IMR-90 (cell line): Measurements from ENCODE around the gene SYNE1. TPM values are rescaled to one million over a fixed set of nuclear protein-coding genes. Genes with fewer than 3 reads are reported as not detected.

Experiments
- ATAC-seq: fragments of 200-7000 bp; cut with Tn5 transposase; 2 replicates; pipeline ENCODE4 v1.9.1; 2020; ENCODE audit warnings: low read depth, mild to moderate bottlenecking, moderate library complexity
- BruUV-seq: library from RNA; stranded (reverse); fragments of 400-500 nt; replicated peaks from 2 replicates; lab custom pipeline; 2021; lab: Mats Ljungman, UMichigan
- CTCF ChIA-PET: fragments of 300-600 bp; formaldehyde crosslinking; extraction: SDS; loops from one replicate; lab custom pipeline; 2021; ENCODE audit warnings: antibody characterized with exemption; lab: Yijun Ruan, JAX
- POLR2A ChIA-PET: fragments of 300-600 bp; sonication (Branson Sonifier 250); formaldehyde crosslinking; loops from one replicate; lab custom pipeline; 2022; ENCODE audit warnings: antibody characterized with exemption; ENCODE audit not compliant: unreplicated experiment; lab: Charles Lee
- DNase-seq: peaks from one replicate; pipeline ENCODE4 v3.0.0; 2013
- H2AFZ ChIP-seq: replicated peaks from 2 replicates; pipeline ENCODE3; 2013; ENCODE audit warnings: low read length, mild to moderate bottlenecking; ENCODE audit not compliant: poor library complexity
- H2AK5ac ChIP-seq: 2 replicates; pipeline ENCODE4 v1.6.1; 2013; ENCODE audit warnings: low read depth, low read length, inconsistent platforms
- H2AK9ac ChIP-seq: replicated peaks from 2 replicates; pipeline ENCODE3; 2013; ENCODE audit warnings: mild to moderate bottlenecking, low read depth, low read length, moderate library complexity; ENCODE audit not compliant: poor library complexity
- H2BK120ac ChIP-seq: 2 replicates; pipeline ENCODE4 v1.6.1; 2013; ENCODE audit warnings: low read depth, low read length, inconsistent platforms
- H2BK15ac ChIP-seq: 3 replicates; pipeline ENCODE4 v1.6.1; 2013; ENCODE audit warnings: low read depth, low read length, inconsistent platforms
- H2BK20ac ChIP-seq: 2 replicates; pipeline ENCODE4 v1.6.1; 2013; ENCODE audit warnings: low read depth, mild to moderate bottlenecking, inconsistent platforms, low read length, moderate library complexity
- H2BK5ac ChIP-seq: 2 replicates; pipeline ENCODE4 v1.6.1; 2013; ENCODE audit warnings: mild to moderate bottlenecking, low read depth, low read length, inconsistent platforms; ENCODE audit not compliant: poor library complexity, severe bottlenecking
- H3K14ac ChIP-seq: replicated peaks from 2 replicates; pipeline ENCODE4 v1.6.1; 2013; ENCODE audit warnings: low read depth, low read length, inconsistent platforms
- H3K18ac ChIP-seq: 2 replicates; pipeline ENCODE4 v1.6.1; 2013; ENCODE audit warnings: low read depth, low read length, control low read depth
- H3K23ac ChIP-seq: 2 replicates; pipeline ENCODE4 v1.6.1; 2013; ENCODE audit warnings: low read depth, low read length, inconsistent platforms
- H3K27ac ChIP-seq: 2 replicates; pipeline ENCODE4 v1.5.1; 2013; ENCODE audit warnings: mild to moderate bottlenecking, control low read depth, low read length; ENCODE audit not compliant: insufficient read depth
- H3K27me3 ChIP-seq: 2 replicates; pipeline ENCODE4 v1.6.1; 2013; ENCODE audit warnings: low read length; ENCODE audit not compliant: control insufficient read depth, insufficient read depth
- H3K36me3 ChIP-seq: 2 replicates; pipeline ENCODE4 v1.6.1; 2013; ENCODE audit warnings: low read length, mixed read lengths; ENCODE audit not compliant: control insufficient read depth, insufficient read depth
- H3K4ac ChIP-seq: 2 replicates; pipeline ENCODE4 v1.6.1; 2013; ENCODE audit warnings: low read depth, low read length, inconsistent platforms
- H3K4me1 ChIP-seq: 2 replicates; pipeline ENCODE4 v1.6.1; 2013; ENCODE audit warnings: low read length, mixed read lengths; ENCODE audit not compliant: control insufficient read depth, insufficient read depth
- H3K4me2 ChIP-seq: 2 replicates; pipeline ENCODE4 v1.6.1; 2013; ENCODE audit warnings: low read depth, mild to moderate bottlenecking, control low read depth, low read length, moderate library complexity
- H3K4me3 ChIP-seq: 2 replicates; pipeline ENCODE4 v1.5.1; 2013; ENCODE audit warnings: low read depth, mild to moderate bottlenecking, control low read depth, low read length, moderate library complexity; ENCODE audit not compliant: insufficient read depth
- H3K56ac ChIP-seq: 2 replicates; pipeline ENCODE4 v1.6.1; 2013; ENCODE audit warnings: low read length, inconsistent platforms; ENCODE audit not compliant: insufficient read depth; ENCODE audit errors: extremely low read depth
- H3K79me1 ChIP-seq, 2 experiments: 2 replicates each; pipeline ENCODE4 v1.6.1; 2013; ENCODE audit warnings: low read length in 2 of 2, inconsistent platforms in 1 of 2, low read depth in 1 of 2
- H3K9ac ChIP-seq: 2 replicates; pipeline ENCODE4 v1.6.1; 2013; ENCODE audit warnings: low read depth, low read length, control low read depth
- H3K9me1 ChIP-seq: 2 replicates; pipeline ENCODE4 v1.6.1; 2013; ENCODE audit warnings: low read length, inconsistent platforms; ENCODE audit not compliant: insufficient read depth
- H3K9me3 ChIP-seq: 2 replicates; pipeline ENCODE4 v1.6.1; 2013; ENCODE audit warnings: low read length; ENCODE audit not compliant: control insufficient read depth, insufficient read depth
- H4K20me1 ChIP-seq: 2 replicates; pipeline ENCODE4 v1.6.1; 2013; ENCODE audit warnings: low read length, inconsistent platforms; ENCODE audit not compliant: insufficient read depth
- H4K5ac ChIP-seq: 2 replicates; pipeline ENCODE4 v1.6.1; 2013; ENCODE audit warnings: mild to moderate bottlenecking, low read depth, low read length, control low read depth
- H4K8ac ChIP-seq, 2 experiments: 2 replicates each; pipeline ENCODE4 v1.6.1; 2013; ENCODE audit warnings: low read depth in 2 of 2, low read length in 2 of 2, control low read depth in 1 of 2, inconsistent platforms in 1 of 2
- H4K91ac ChIP-seq: 2 replicates; pipeline ENCODE4 v1.6.1; 2013; ENCODE audit warnings: low read depth, low read length, inconsistent platforms; ENCODE audit not compliant: insufficient read depth
- MAFK ChIP-seq: IDR thresholded peaks from 2 replicates; pipeline ENCODE4 v1.6.1; 2012; ENCODE audit warnings: low read depth, low read length, improper control_type of control experiment
- POLR2A ChIP-seq: IDR thresholded peaks from 2 replicates; pipeline ENCODE4 v1.6.1; 2012; ENCODE audit warnings: mild to moderate bottlenecking, low read depth, low read length
- USF2 ChIP-seq: fragments of 150-350 bp; IDR thresholded peaks from 2 replicates; pipeline ENCODE4 v1.6.1; 2017; ENCODE audit warnings: mild to moderate bottlenecking, antibody characterized with exemption, low read length, low read depth
- WGBS, 2 experiments: methylation state at CpG; one replicate each; pipeline versions ENCODE4 v1.1.5 to v1.1.7; 2013; ENCODE audit warnings: missing lambda C conversion rate in 2 of 2; ENCODE audit not compliant: insufficient read length in 1 of 2; ENCODE audit errors: extremely low coverage in 2 of 2; 5-methylcytosine and 5-hydroxymethylcytosine counted together
- dilution Hi-C: fragments of 300-500 bp; cut with HindIII; formaldehyde crosslinking; loops from one replicate; pipeline ENCODE4 v1.14.3; 2018; ENCODE audit warnings: low sequenced_read_pairs; ENCODE audit not compliant: unreplicated experiment
- in situ Hi-C: fragments of 300-500 bp; cut with MboI; formaldehyde crosslinking; loops from 3 replicates; pipeline ENCODE4 v1.14.3; 2019; ENCODE audit warnings: low sequenced_read_pairs, inconsistent platforms, mixed read lengths
- intact Hi-C: fragments of 100-400 bp; cut with micrococcal nuclease; formaldehyde crosslinking; loops from 2 replicates; pipeline ENCODE4 v1.10.0; 2022
- polyA plus RNA-seq, 3 experiments: library from polyadenylated mRNA; depleted of rRNA; stranded (reverse); fragments of >200 nt; gene quantifications; 2 replicates each; pipeline ENCODE4 v1.2.3, GENCODE V29; 2012; ENCODE audit warnings: low replicate concordance in 1 of 3
- total RNA-seq: library from RNA; depleted of rRNA; stranded (reverse); fragments of >200 nt; gene quantifications from 2 replicates; pipeline ENCODE4 v1.2.3, GENCODE V29; 2012

SYNE1 gene
- total and polyA plus RNA-seq, 2 of the 4 experiments (the other 2 are of a cell fraction), result 34.1 to 159 TPM

GRCh38 chr6:152155792-152156191 lies 481.4 kb downstream of the SYNE1 start:
- BruUV-seq, result no TSS peak
- intact Hi-C loops, result no loop called here

More at GRCh38 chr6:152155792-152156191, 481.4 kb downstream of the SYNE1 start:
- ATAC-seq (no peak), DNase-seq (no peak)
- no peak overlapping the region for H2BK15ac ChIP-seq
- H3K9me1 ChIP-seq, result no peaks in the 10 kb centered on the region
- no peak overlapping the region for H3K4me2 ChIP-seq
- H3K14ac ChIP-seq, result no peak overlapping the region
- peaks cover 24% of the 10 kb centered on the region for H3K36me3 ChIP-seq
- no CpG with 5 or more reads among the region's 8 CpGs for WGBS, 2 experiments
- no peak overlapping the region for H3K9ac ChIP-seq
- H2AFZ ChIP-seq, result no peak overlapping the region
- POLR2A ChIA-PET, result no interaction called here
- H3K4ac ChIP-seq, result no peak overlapping the region
- 0 out of 4 replicates have a peak, but pooled peaks cover 0 to 3% of the 10 kb centered on the region in 2 experiments for H3K79me1 ChIP-seq
- no peak overlapping the region for H2BK120ac ChIP-seq
- no peak overlapping the region for H4K8ac ChIP-seq
- no peak for TF ChIP-seq POLR2A
- TF ChIP-seq MAFK, result no peak
- TF ChIP-seq USF2, result no peak
- H3K9me3 ChIP-seq, result no peaks in the 10 kb centered on the region
- no peak overlapping the region for H3K18ac ChIP-seq
- dilution Hi-C loops, result no loop called here
- H4K91ac ChIP-seq, result no peak overlapping the region
- in situ Hi-C loops, result no loop called here
- no peaks in the 10 kb centered on the region for H3K27me3 ChIP-seq
- H4K5ac ChIP-seq, result no peak overlapping the region
- no peaks in the 10 kb centered on the region for H4K20me1 ChIP-seq
- H2AK9ac ChIP-seq, result no peak overlapping the region
- no peak overlapping the region for H2BK20ac ChIP-seq
- no peak overlapping the region for H3K23ac ChIP-seq
- no peaks in the 10 kb centered on the region for H3K4me1 ChIP-seq
- H3K4me3 ChIP-seq, result no peak overlapping the region
- no peak overlapping the region for H3K56ac ChIP-seq
- no peak overlapping the region for H2AK5ac ChIP-seq
- H3K27ac ChIP-seq, result no peak overlapping the region
- no peak overlapping the region for H2BK5ac ChIP-seq
- CTCF ChIA-PET, result no interaction called here
